H1 (cell line): ENCODE results near the gene ING1.

Source experiments
- CREB1 ChIP-seq: IDR thresholded peaks from 2 replicates; pipeline ENCODE4 v1.6.1; 2012; ENCODE audit warnings: inconsistent platforms
- EP300 ChIP-seq, 2 experiments: IDR thresholded peaks; 1 replicate in 1 of 2; 2 replicates in 1 of 2; pipeline ENCODE4 v1.6.1; 2011 to 2012; ENCODE audit warnings: low read depth in 2 of 2, low read length in 2 of 2, mild to moderate bottlenecking in 2 of 2, borderline replicate concordance in 1 of 2, inconsistent platforms in 1 of 2, moderate library complexity in 1 of 2
- EZH2 ChIP-seq: fragments of 200-600 bp; sonication (generic); IDR thresholded peaks from 2 replicates; pipeline ENCODE4 v1.7.1; 2012; ENCODE audit warnings: low read depth, mild to moderate bottlenecking, moderate library complexity, low read length, inconsistent platforms; ENCODE audit not compliant: severe bottlenecking
- POLR2A ChIP-seq, 2 experiments: IDR thresholded peaks; 1 replicate in 1 of 2; 2 replicates in 1 of 2; pipeline ENCODE4 v1.6.1; 2011; ENCODE audit warnings: low read depth in 2 of 2, low read length in 2 of 2, mild to moderate bottlenecking in 2 of 2; ENCODE audit errors: control extremely low read depth in 1 of 2
- RAD21 ChIP-seq, 2 experiments: IDR thresholded peaks in 1 of 2; conservative IDR thresholded peaks in 1 of 2; 2 replicates each; pipeline ENCODE4 v1.6.1; 2011; ENCODE audit warnings: low read depth in 2 of 2, low read length in 2 of 2, improper control_type of control experiment in 1 of 2, inconsistent platforms in 1 of 2, mild to moderate bottlenecking in 1 of 2, moderate library complexity in 1 of 2
- SIN3A ChIP-seq, 2 experiments: IDR thresholded peaks in 1 of 2; conservative IDR thresholded peaks in 1 of 2; 2 replicates each; pipeline ENCODE4 v1.6.1; 2011 to 2012; ENCODE audit warnings: low read length in 2 of 2, improper control_type of control experiment in 1 of 2, low read depth in 1 of 2, mild to moderate bottlenecking in 1 of 2
- SRF ChIP-seq: IDR thresholded peaks from 2 replicates; pipeline ENCODE4 v1.6.1; 2011; ENCODE audit warnings: mild to moderate bottlenecking, low read depth, low read length, moderate library complexity
- TAF1 ChIP-seq: IDR thresholded peaks from 2 replicates; pipeline ENCODE4 v1.6.1; 2011; ENCODE audit warnings: mild to moderate bottlenecking, low read depth, low read length
- TBP ChIP-seq: IDR thresholded peaks from 2 replicates; pipeline ENCODE4 v1.6.1; 2011; ENCODE audit warnings: low read depth, low read length, improper control_type of control experiment
- TF ChIP-seq, protein P1 (sequence below), 3 experiments: IDR thresholded peaks; 1 replicate in 2 of 3; 2 replicates in 1 of 3; pipeline versions ENCODE4 v1.5.1 to v1.6.1; 2011; ENCODE audit warnings: low read length in 3 of 3, mild to moderate bottlenecking in 3 of 3, inconsistent platforms in 2 of 3, low read depth in 1 of 3, moderate library complexity in 1 of 3; ENCODE audit not compliant: insufficient read depth in 1 of 3; ENCODE audit errors: control extremely low read depth in 1 of 3
- TF ChIP-seq, protein P2 (sequence below): IDR thresholded peaks from 2 replicates; pipeline ENCODE4 v1.6.1; 2012; ENCODE audit warnings: inconsistent platforms

DNA sequence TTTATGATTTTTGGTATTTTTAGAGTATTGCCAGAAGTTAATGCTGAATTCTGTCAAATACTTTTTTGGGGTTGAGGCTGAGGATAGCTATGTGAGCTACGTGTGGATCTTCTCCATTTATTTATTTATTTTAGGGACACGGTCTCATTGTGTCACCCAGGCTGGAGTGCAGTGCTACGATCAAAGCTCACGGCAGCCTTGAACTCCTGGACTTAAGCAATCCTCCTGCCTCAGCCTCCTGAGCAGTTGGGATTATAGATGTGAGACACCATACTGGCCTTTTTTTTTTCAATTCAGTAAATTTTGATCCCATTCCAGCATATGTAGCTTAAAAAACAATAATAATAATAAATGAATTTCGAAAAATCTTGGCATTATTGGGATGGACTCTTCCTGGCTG is 21.1 kb downstream of the ING1 start:
- no peak for TF ChIP-seq TBP
- TF ChIP-seq, protein P1, sequence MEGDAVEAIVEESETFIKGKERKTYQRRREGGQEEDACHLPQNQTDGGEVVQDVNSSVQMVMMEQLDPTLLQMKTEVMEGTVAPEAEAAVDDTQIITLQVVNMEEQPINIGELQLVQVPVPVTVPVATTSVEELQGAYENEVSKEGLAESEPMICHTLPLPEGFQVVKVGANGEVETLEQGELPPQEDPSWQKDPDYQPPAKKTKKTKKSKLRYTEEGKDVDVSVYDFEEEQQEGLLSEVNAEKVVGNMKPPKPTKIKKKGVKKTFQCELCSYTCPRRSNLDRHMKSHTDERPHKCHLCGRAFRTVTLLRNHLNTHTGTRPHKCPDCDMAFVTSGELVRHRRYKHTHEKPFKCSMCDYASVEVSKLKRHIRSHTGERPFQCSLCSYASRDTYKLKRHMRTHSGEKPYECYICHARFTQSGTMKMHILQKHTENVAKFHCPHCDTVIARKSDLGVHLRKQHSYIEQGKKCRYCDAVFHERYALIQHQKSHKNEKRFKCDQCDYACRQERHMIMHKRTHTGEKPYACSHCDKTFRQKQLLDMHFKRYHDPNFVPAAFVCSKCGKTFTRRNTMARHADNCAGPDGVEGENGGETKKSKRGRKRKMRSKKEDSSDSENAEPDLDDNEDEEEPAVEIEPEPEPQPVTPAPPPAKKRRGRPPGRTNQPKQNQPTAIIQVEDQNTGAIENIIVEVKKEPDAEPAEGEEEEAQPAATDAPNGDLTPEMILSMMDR (IDR thresholded peaks at IDR 0.05; ENCODE audit: control extremely low read depth in 1 of 3, insufficient read depth in 1 of 3, low read depth in 1 of 3, low read length in 3 of 3), result no peak
- no peak for TF ChIP-seq CREB1
- no peak for TF ChIP-seq EP300 (IDR thresholded peaks at IDR 0.05; ENCODE audit: borderline replicate concordance in 1 of 2, low read depth in 2 of 2, low read length in 2 of 2)
- no peak for TF ChIP-seq SIN3A (conservative IDR thresholded peaks at IDR 0.05 in 1 of 2, IDR thresholded peaks at IDR 0.05 in 1 of 2; ENCODE audit: low read depth in 1 of 2, low read length in 2 of 2)
- TF ChIP-seq TAF1, result no peak
- no peak for TF ChIP-seq RAD21 (IDR thresholded peaks at IDR 0.05 in 1 of 2, conservative IDR thresholded peaks at IDR 0.05 in 1 of 2; ENCODE audit: low read depth in 2 of 2, low read length in 2 of 2)
- TF ChIP-seq POLR2A (IDR thresholded peaks at IDR 0.05; ENCODE audit: control extremely low read depth in 1 of 2, low read depth in 2 of 2, low read length in 2 of 2), result no peak
- TF ChIP-seq SRF, result no peak
- TF ChIP-seq EZH2, result no peak
- TF ChIP-seq, protein P2, sequence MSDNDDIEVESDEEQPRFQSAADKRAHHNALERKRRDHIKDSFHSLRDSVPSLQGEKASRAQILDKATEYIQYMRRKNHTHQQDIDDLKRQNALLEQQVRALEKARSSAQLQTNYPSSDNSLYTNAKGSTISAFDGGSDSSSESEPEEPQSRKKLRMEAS, result no peak
